ENCODE measurements around the gene AFG3L2. TPM values are rescaled to one million over a fixed set of nuclear protein-coding genes. Genes with fewer than 3 reads are reported as not detected.

Gene AFG3L2
- total and polyA plus RNA-seq, 2 of the 13 experiments (the other 11 are each of a cell fraction or from before 2014, with no cell fraction given), result 28.6 to 86.9 TPM

- POLR2A ChIA-PET, result no interaction called here
- in situ Hi-C loops (cut with HindIII; ENCODE audit: extremely low pct_ligation_motif_present, low pct_unique_long_range_greater_than_20kb), result no loop called here
- no peak for FAIRE-seq
Observed at GRCh38 chr18:12293831-12294230, 83.2 kb downstream of the AFG3L2 start.

More at GRCh38 chr18:12293831-12294230, 83.2 kb downstream of the AFG3L2 start:
- no peak for ATAC-seq
- Histone ChIP-seq H4K20me1 (ENCODE audit: insufficient read depth, low read length) (no peaks in the 10 kb centered on the region), H3K36me3 (replicated peaks in 1 of 2; ENCODE audit: control insufficient read depth in 1 of 2, insufficient read depth in 2 of 2, low read length in 2 of 2) (no peaks in the 10 kb centered on the region), H3K27ac (ENCODE audit: extremely low read length, insufficient read depth, low read length) (no peak overlapping the region), H2AFZ (ENCODE audit: low read length) (no peak overlapping the region), H3K4me1 (ENCODE audit: insufficient read depth, low read length) (peaks cover 20% of the 10 kb centered on the region), H3K27me3 (ENCODE audit: control insufficient read depth in 1 of 2, insufficient read depth in 2 of 2, low read length in 2 of 2) (peaks cover 4 to 27% of the 10 kb centered on the region in 2 experiments; a peak in 4 of 5 replicates), H3K79me2 (ENCODE audit: insufficient read depth, low read length) (no peaks in the 10 kb centered on the region), H3K9ac (ENCODE audit: insufficient read depth, low read depth, low read length) (no peak overlapping the region), H3K4me3 (replicated peaks in 1 of 3; ENCODE audit: insufficient read depth in 1 of 3, low read depth in 2 of 3, low read length in 3 of 3) (no peak overlapping the region), H3K4me2 (ENCODE audit: low read depth, low read length) (no peak overlapping the region), H3K9me3 (ENCODE audit: low read length) (no peaks in the 10 kb centered on the region)
- 1% methylated on average over 5 of the region's 11 CpGs for WGBS (ENCODE audit: low lambda C conversion rate)
- intact Hi-C loops (cut with micrococcal nuclease; ENCODE audit: unreplicated experiment), result no loop called here
- no TSS peak for BruUV-seq (replicated peaks)
- CTCF ChIA-PET (ENCODE audit: low intra/inter-chr PET ratio, low total read pairs), result no interaction called here
- TF ChIP-seq ZNF775 (CRISPR knock-in tag; IDR thresholded peaks at IDR 0.05; ENCODE audit: borderline replicate concordance) (no peak), ZNF329 (CRISPR knock-in tag; IDR thresholded peaks at IDR 0.05; ENCODE audit: low read depth) (no peak), ZNF574 (CRISPR knock-in tag; IDR thresholded peaks at IDR 0.05) (no peak), SUZ12 (IDR thresholded peaks at IDR 0.05; ENCODE audit: low read depth, low read length) (no peak), ZNF441 (CRISPR knock-in tag; IDR thresholded peaks at IDR 0.05; ENCODE audit: borderline replicate concordance) (no peak), KDM5B (CRISPR knock-in tag; IDR thresholded peaks at IDR 0.05; ENCODE audit: borderline replicate concordance) (no peak), SRY (CRISPR knock-in tag; IDR thresholded peaks at IDR 0.05) (no peak), NFKB2 (CRISPR knock-in tag; IDR thresholded peaks at IDR 0.05; ENCODE audit: borderline replicate concordance) (no peak), ZBTB38 (CRISPR knock-in tag; IDR thresholded peaks at IDR 0.05) (no peak), ZNF18 (CRISPR knock-in tag; IDR thresholded peaks at IDR 0.05; ENCODE audit: insufficient replicate concordance) (no peak), SP140L (CRISPR knock-in tag; IDR thresholded peaks at IDR 0.05; ENCODE audit: borderline replicate concordance) (no peak), ZNF7 (CRISPR knock-in tag; IDR thresholded peaks at IDR 0.05) (no peak), DMTF1 (CRISPR knock-in tag; IDR thresholded peaks at IDR 0.05) (no peak)
- no peak for DNase-seq (ENCODE audit: low spot score)

Data from HepG2 (cell line).